Tibial artery (tissue), 4 donors: ENCODE results near the gene ABCA4.

Source experiments
- DNase-seq, 2 donors: peaks; one replicate each; pipeline ENCODE4 v3.0.0-alpha.2; 2019
- H3K27ac ChIP-seq, 2 donors: fragments of 200-600 bp; sonication (generic) in 1 of 2; 1 replicate in 1 of 2; 2 replicates in 1 of 2; pipeline ENCODE4 v1.5.1; 2018 to 2019; ENCODE audit warnings: mild to moderate bottlenecking in 1 of 2
- H3K27me3 ChIP-seq, 2 donors: fragments of 200-600 bp; sonication (generic) in 1 of 2; one replicate each; pipeline versions ENCODE4 v1.5.1 to v1.6.0; 2016 to 2019
- H3K36me3 ChIP-seq, 3 donors: fragments of 200-600 bp; sonication (generic) in 2 of 3; one replicate each; pipeline ENCODE4 v1.5.1; 2016 to 2019; ENCODE audit warnings: mild to moderate bottlenecking in 2 of 3
- H3K4me1 ChIP-seq, 4 donors: fragments of 200-600 bp; sonication (generic) in 2 of 4; 1 replicate in 3 of 4; 2 replicates in 1 of 4; pipeline ENCODE4 v1.5.1; 2016 to 2019
- H3K4me3 ChIP-seq, 2 donors: fragments of 200-600 bp; sonication (generic) in 1 of 2; 1 replicate in 1 of 2; 2 replicates in 1 of 2; pipeline ENCODE4 v1.5.1; 2018 to 2019; ENCODE audit warnings: mild to moderate bottlenecking in 2 of 2
- H3K9me3 ChIP-seq, 3 donors: fragments of 200-600 bp; sonication (generic) in 1 of 3; one replicate each; pipeline ENCODE4 v1.5.1; 2016 to 2019
- intact Hi-C: fragments of 100-400 bp; cut with DNase I; formaldehyde crosslinking; loops from one replicate; pipeline ENCODE4 v1.15.0; 2023; ENCODE audit warnings: low total_unique reads
- TF ChIP-seq, protein P1 (sequence below), 2 experiments: fragments of 200-600 bp in 1 of 2; fragments of 450-650 bp in 1 of 2; IDR thresholded peaks; one replicate each; pipeline ENCODE4 v1.5.1; 2017 to 2019; ENCODE audit warnings: antibody characterized with exemption in 2 of 2, mild to moderate bottlenecking in 1 of 2, moderate library complexity in 1 of 2

The ABCA4 gene

GRCh38 chr1:94068999-94069918 lies 51.7 kb downstream of the ABCA4 start:
- Histone ChIP-seq H3K4me3 (no peak overlapping the region), H3K27me3 (no peaks in the 10 kb centered on the region), H3K27ac (peak overlapping the region; percentile 14 to 17), H3K9me3 (no peaks in the 10 kb centered on the region), H3K4me1 (peaks cover 0 to 44% (median 20%) of the 10 kb centered on the region in 4 donors), H3K36me3 (no peaks in the 10 kb centered on the region)
- TF ChIP-seq, protein P1, sequence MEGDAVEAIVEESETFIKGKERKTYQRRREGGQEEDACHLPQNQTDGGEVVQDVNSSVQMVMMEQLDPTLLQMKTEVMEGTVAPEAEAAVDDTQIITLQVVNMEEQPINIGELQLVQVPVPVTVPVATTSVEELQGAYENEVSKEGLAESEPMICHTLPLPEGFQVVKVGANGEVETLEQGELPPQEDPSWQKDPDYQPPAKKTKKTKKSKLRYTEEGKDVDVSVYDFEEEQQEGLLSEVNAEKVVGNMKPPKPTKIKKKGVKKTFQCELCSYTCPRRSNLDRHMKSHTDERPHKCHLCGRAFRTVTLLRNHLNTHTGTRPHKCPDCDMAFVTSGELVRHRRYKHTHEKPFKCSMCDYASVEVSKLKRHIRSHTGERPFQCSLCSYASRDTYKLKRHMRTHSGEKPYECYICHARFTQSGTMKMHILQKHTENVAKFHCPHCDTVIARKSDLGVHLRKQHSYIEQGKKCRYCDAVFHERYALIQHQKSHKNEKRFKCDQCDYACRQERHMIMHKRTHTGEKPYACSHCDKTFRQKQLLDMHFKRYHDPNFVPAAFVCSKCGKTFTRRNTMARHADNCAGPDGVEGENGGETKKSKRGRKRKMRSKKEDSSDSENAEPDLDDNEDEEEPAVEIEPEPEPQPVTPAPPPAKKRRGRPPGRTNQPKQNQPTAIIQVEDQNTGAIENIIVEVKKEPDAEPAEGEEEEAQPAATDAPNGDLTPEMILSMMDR (IDR thresholded peaks at IDR 0.05), result no peak
- intact Hi-C loops, result no loop called here
- DNase-seq, result no peak

DNA sequence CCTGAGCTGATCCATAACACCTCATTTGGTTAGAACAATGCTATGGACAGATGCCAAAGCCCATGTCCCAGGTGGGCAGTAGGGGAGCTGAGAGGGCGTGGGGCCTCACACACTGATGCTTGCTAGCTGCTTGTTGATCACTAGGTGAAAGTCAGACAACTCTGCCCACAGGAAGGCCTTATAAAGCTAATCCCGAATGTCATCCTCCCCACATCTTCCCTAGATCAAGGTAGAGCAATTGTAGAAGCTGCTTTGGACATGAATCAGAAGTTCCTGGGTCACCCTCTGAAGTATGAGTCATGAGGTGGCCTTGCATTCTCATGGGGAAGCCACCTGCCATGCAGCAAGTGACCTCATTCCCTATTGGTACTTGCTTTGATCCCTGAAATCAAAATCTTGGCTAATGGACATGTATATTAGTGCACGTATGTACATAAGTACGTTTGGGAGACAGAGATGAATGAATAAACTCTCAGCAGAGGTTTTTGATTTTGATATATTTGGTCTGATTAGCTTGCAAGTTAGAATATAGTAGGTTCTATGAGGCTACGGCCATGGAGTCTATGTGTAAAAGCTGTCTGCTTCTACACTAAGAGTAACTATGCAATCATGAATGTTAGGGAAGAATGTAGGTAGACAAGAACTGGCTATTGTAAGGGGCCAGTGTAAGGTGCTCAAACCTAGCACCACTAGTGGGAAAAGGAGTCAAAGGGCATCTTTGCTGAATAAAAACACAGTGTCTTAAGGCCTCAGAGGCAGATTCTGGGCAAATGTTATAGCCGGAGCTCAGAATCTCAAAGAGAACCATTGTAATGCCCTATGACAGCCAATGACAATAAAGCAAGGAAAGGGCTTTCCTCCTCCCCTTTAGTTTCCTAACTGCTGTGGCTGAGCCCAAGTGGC lies 52.6 kb downstream of the ABCA4 start:
- intact Hi-C loops, result no loop called here
- H3K27ac ChIP-seq, result peak overlapping the region; percentile 14 to 17
- no peak for DNase-seq

GRCh38 chr1:94067196-94067595 lies 53.8 kb downstream of the ABCA4 start:
- intact Hi-C loops, result no loop called here
- H3K4me1 ChIP-seq, result peaks cover 0 to 42% (median 25%) of the 10 kb centered on the region in 4 donors

More for the DNA sequence above, 52.6 kb downstream of the ABCA4 start:
- Histone ChIP-seq H3K4me3 (no peak overlapping the region), H3K4me1 (peaks cover 0 to 46% (median 24%) of the 10 kb centered on the region in 4 donors), H3K36me3 (no peaks in the 10 kb centered on the region), H3K27me3 (no peaks in the 10 kb centered on the region), H3K9me3 (no peaks in the 10 kb centered on the region)
- TF ChIP-seq, protein P1 (IDR thresholded peaks at IDR 0.05), result no peak

DNA sequence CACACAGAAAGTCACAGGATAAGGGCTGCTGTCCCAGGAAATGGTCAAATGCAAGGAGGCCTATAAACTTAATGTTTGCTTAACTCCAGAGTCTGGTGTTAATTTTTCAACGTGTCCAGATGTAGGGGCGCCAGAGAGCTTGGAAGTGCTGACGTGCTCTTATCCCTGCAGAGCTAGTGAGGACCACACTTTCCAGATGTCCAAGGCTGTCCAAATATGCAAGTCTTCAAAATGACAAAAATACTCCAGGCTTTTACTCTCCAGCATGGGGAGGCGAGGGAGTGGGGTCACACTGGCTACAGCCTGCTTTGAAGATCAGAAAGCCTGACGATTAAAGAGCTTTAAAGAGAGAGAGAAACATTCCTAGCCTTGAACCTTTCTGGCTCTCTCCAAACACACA lies 57.6 kb downstream of the ABCA4 start:
- intact Hi-C loops, result loop anchor here (5.0 kb wide), 1 partner anchor 174 kb away; the partner anchor contains the start of gene ARHGAP29
- peak in 1 of 2 donors; percentile 45 for DNase-seq
- Histone ChIP-seq H3K36me3 (no peaks in the 10 kb centered on the region), H3K27ac (no peak overlapping the region), H3K9me3 (no peaks in the 10 kb centered on the region), H3K4me1 (peaks cover 5 to 28% (median 13%) of the 10 kb centered on the region in 4 donors), H3K4me3 (no peak overlapping the region), H3K27me3 (no peaks in the 10 kb centered on the region)
- TF ChIP-seq, protein P1 (IDR thresholded peaks at IDR 0.05), result peak; percentile 40 to 44

More at GRCh38 chr1:94067196-94067595, 53.8 kb downstream of the ABCA4 start:
- TF ChIP-seq, protein P1 (IDR thresholded peaks at IDR 0.05), result no peak
- no peak for DNase-seq
- Histone ChIP-seq H3K9me3 (no peaks in the 10 kb centered on the region), H3K36me3 (no peaks in the 10 kb centered on the region), H3K27ac (no peak overlapping the region), H3K27me3 (no peaks in the 10 kb centered on the region), H3K4me3 (no peak overlapping the region)
